GM23338 (cell line): ENCODE results near the gene KIF17. TPM values are rescaled to one million over a fixed set of nuclear protein-coding genes. Genes with fewer than 3 reads are reported as not detected.

Experiments
- ATAC-seq: fragments of 200-7000 bp; cut with Tn5 transposase; 3 replicates; pipeline ENCODE4 v1.9.1; 2020
- DNase-seq: peaks from one replicate; pipeline ENCODE4 v3.0.0-alpha.2; 2015; ENCODE audit warnings: low spot score
- H2AFZ ChIP-seq: fragments of 200-600 bp; sonication (generic); 2 replicates; pipeline ENCODE4 v1.8.0; 2016; ENCODE audit warnings: antibody characterized with exemption, mild to moderate bottlenecking, moderate library complexity
- H3F3A ChIP-seq: fragments of 200-600 bp; sonication (generic); replicated peaks from 2 replicates; pipeline ENCODE4 v1.8.0; 2017; ENCODE audit warnings: antibody characterized with exemption, mixed run types, low read depth
- H3K27ac ChIP-seq: fragments of 200-600 bp; sonication (generic); 2 replicates; pipeline ENCODE4 v1.6.1; 2016; ENCODE audit warnings: low read depth
- H3K27me3 ChIP-seq: fragments of 200-600 bp; sonication (generic); 2 replicates; pipeline ENCODE4 v1.8.0; 2016; ENCODE audit warnings: mild to moderate bottlenecking, mixed run types, moderate library complexity; ENCODE audit not compliant: insufficient read depth
- H3K36me3 ChIP-seq: fragments of 200-600 bp; sonication (generic); 2 replicates; pipeline ENCODE4 v1.8.0; 2016; ENCODE audit warnings: mild to moderate bottlenecking; ENCODE audit not compliant: insufficient read depth
- H3K4me1 ChIP-seq: fragments of 200-600 bp; sonication (generic); 2 replicates; pipeline ENCODE4 v1.8.0; 2016; ENCODE audit warnings: mild to moderate bottlenecking, moderate library complexity; ENCODE audit not compliant: insufficient read depth
- H3K4me2 ChIP-seq: fragments of 200-600 bp; sonication (generic); 2 replicates; pipeline ENCODE4 v1.7.1; 2017; ENCODE audit warnings: mixed run types
- H3K4me3 ChIP-seq: fragments of 200-600 bp; sonication (generic); 2 replicates; pipeline ENCODE4 v1.6.1; 2016; ENCODE audit warnings: mixed run types
- H3K79me2 ChIP-seq: fragments of 200-600 bp; sonication (generic); replicated peaks from 2 replicates; pipeline ENCODE4 v1.8.0; 2017; ENCODE audit warnings: mild to moderate bottlenecking; ENCODE audit not compliant: insufficient read depth
- H3K9me2 ChIP-seq: fragments of 200-600 bp; sonication (generic); 2 replicates; pipeline ENCODE4 v1.8.0; 2017; ENCODE audit not compliant: insufficient read depth
- H4K20me1 ChIP-seq: fragments of 200-600 bp; sonication (generic); replicated peaks from 2 replicates; pipeline ENCODE4 v1.8.0; 2017; ENCODE audit warnings: mild to moderate bottlenecking; ENCODE audit not compliant: insufficient read depth
- H3K27ac Mint-ChIP-seq: 2 replicates; pipeline ENCODE4 v1.8.0; 2020; ENCODE audit warnings: inconsistent platforms, mild to moderate bottlenecking, moderate library complexity, mixed read lengths
- H3K27me3 Mint-ChIP-seq: 3 replicates; pipeline ENCODE4 v1.8.0; 2022; ENCODE audit warnings: low read depth, mild to moderate bottlenecking, moderate library complexity, mixed read lengths, inconsistent platforms; ENCODE audit not compliant: insufficient read depth, poor library complexity
- H3K36me3 Mint-ChIP-seq: 3 replicates; pipeline ENCODE4 v1.8.0; 2021; ENCODE audit warnings: low read depth, mild to moderate bottlenecking, inconsistent platforms, moderate library complexity, mixed read lengths
- H3K4me1 Mint-ChIP-seq: 3 replicates; pipeline ENCODE4 v1.8.0; 2020; ENCODE audit warnings: mild to moderate bottlenecking, inconsistent platforms, mixed read lengths
- H3K4me3 Mint-ChIP-seq: 3 replicates; pipeline ENCODE4 v1.8.0; 2021; ENCODE audit warnings: moderate library complexity, mild to moderate bottlenecking, inconsistent platforms, mixed read lengths
- H3K9me3 Mint-ChIP-seq: 3 replicates; pipeline ENCODE4 v1.8.0; 2020; ENCODE audit warnings: moderate library complexity, mild to moderate bottlenecking, inconsistent platforms, mixed read lengths
- CREB1 ChIP-seq: fragments of 250-450 bp; sonication (Bioruptor Pico); IDR thresholded peaks from 2 replicates; pipeline ENCODE4 v1.5.0; 2020; ENCODE audit warnings: low read depth, mild to moderate bottlenecking, moderate library complexity
- EZH2phosphoT487 ChIP-seq: fragments of 200-600 bp; sonication (generic); IDR thresholded peaks from one replicate; pipeline ENCODE4 v1.8.1; 2018; ENCODE audit warnings: antibody characterized with exemption; ENCODE audit not compliant: unreplicated experiment
- JUNB ChIP-seq: IDR thresholded peaks from one replicate; pipeline ENCODE4 v1.6.1; 2016; ENCODE audit warnings: antibody characterized with exemption; ENCODE audit not compliant: unreplicated experiment
- NANOG ChIP-seq: IDR thresholded peaks from 2 replicates; pipeline ENCODE4 v1.6.1; 2016; ENCODE audit warnings: antibody characterized with exemption, borderline replicate concordance
- STAT1 ChIP-seq: IDR thresholded peaks from one replicate; pipeline ENCODE4 v1.6.1; 2016; ENCODE audit warnings: antibody characterized with exemption; ENCODE audit not compliant: unreplicated experiment
- ZNF114 ChIP-seq: fragments of 250-450 bp; sonication (Bioruptor Pico); IDR thresholded peaks from 2 replicates; pipeline ENCODE4 v1.5.0; 2020; ENCODE audit warnings: mild to moderate bottlenecking, moderate library complexity
- ZNF331 ChIP-seq: fragments of 250-450 bp; sonication (Bioruptor Pico); IDR thresholded peaks from 2 replicates; pipeline ENCODE4 v1.5.0; 2020; ENCODE audit warnings: low read depth, mild to moderate bottlenecking, moderate library complexity
- polyA plus RNA-seq: library from polyadenylated mRNA; unstranded; fragments of >200 nt; fragmentation: Nextera tagmentation; extraction: Ambion mirVana; gene quantifications from 2 replicates; pipeline ENCODE4 v1.2.1, GENCODE V29; 2016
- total RNA-seq: library from RNA; depleted of rRNA; stranded (reverse); fragments of >200 nt; shearing (Covaris generic); gene quantifications from 2 replicates; pipeline ENCODE4 v1.2.3, GENCODE V29; 2014
- TF ChIP-seq, protein P1 (sequence below), 2 experiments: fragments of 200-600 bp in 1 of 2; sonication (generic) in 1 of 2; conservative IDR thresholded peaks; 2 replicates each; pipeline versions ENCODE4 v1.5.1 to v1.6.1; 2016 to 2017; ENCODE audit warnings: antibody characterized with exemption in 2 of 2, low read depth in 2 of 2, mild to moderate bottlenecking in 2 of 2, moderate library complexity in 1 of 2
- TF ChIP-seq, protein P2 (sequence below): IDR thresholded peaks from one replicate; pipeline ENCODE4 v1.6.1; 2018; ENCODE audit warnings: antibody characterized with exemption; ENCODE audit not compliant: unreplicated experiment
- TF ChIP-seq, protein P3 (sequence below): IDR thresholded peaks from 2 replicates; pipeline ENCODE4 v1.6.1; 2016; ENCODE audit warnings: antibody characterized with exemption

The KIF17 gene
- total and polyA plus RNA-seq, 2 experiments from 2014 or later: 5.9 to 18.6 TPM

DNA sequence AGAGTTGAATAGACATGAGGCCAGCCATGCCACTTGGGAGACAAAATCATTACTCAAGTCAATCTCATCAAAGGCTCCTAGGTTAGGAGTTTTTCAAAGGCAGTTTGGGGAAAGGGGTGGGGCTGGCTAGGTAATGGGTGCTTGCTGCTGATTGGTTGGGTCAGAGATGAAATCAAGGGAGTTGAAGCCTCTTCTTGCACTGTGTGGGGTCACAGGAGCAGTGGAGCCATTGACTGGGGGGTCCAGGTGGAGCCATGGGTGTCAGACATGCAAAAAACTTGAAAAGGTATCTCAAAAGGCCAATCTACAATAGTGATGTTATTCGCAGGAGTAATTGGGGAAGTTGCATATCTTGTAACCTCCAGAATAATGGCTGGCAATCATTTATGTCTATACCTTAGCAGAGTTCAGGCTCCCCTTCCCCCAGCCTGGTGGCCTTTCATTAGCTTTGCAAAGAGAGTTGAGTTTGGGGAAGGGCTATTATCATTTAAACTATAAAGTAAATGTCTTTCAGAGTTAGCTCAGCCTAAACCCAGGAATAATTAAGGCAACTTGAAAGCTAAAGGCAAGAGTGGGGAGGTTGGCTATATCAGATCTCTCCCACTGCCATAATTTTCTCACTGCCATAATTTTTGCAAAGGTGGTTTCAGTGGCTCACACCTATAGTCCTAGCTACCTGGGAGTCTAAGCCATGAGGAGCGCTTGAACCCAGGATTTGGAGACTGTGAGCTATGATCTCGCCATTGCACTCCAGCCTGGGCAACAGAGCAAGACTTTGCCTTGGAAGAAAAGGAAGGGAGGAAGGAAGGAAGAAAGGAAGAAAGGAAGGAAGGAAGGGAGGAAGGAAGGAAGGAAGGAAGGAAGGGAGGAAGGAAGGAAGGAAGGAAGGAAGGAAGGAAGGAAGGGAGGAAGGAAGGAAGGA lies 92.4 kb downstream of the KIF17 start:
- H3K4me3 ChIP-seq: peak overlapping the region; percentile 30
- H3K36me3 ChIP-seq: peaks cover 13% of the 10 kb centered on the region; the same call in 1 of the 2 replicates
- H3K9me3 Mint-ChIP-seq: peaks cover 41% of the 10 kb centered on the region
- no peaks in the 10 kb centered on the region for H3K27me3 ChIP-seq
- ATAC-seq (peak; percentile 86), DNase-seq (peak; percentile 78)
- H3K27me3 Mint-ChIP-seq: peaks cover 3% of the 10 kb centered on the region
- no peak overlapping the region for H2AFZ ChIP-seq
- H3F3A ChIP-seq: peaks cover 9% of the 10 kb centered on the region; the same call in 1 of the 2 replicates
- peak overlapping the region; percentile 60 for H3K4me2 ChIP-seq
- peaks cover 31% of the 10 kb centered on the region for H3K4me1 Mint-ChIP-seq
- no peak for TF ChIP-seq STAT1
- no peak for TF ChIP-seq NANOG
- no peak for TF ChIP-seq JUNB
- TF ChIP-seq EZH2phosphoT487: no peak
- TF ChIP-seq, protein P1, sequence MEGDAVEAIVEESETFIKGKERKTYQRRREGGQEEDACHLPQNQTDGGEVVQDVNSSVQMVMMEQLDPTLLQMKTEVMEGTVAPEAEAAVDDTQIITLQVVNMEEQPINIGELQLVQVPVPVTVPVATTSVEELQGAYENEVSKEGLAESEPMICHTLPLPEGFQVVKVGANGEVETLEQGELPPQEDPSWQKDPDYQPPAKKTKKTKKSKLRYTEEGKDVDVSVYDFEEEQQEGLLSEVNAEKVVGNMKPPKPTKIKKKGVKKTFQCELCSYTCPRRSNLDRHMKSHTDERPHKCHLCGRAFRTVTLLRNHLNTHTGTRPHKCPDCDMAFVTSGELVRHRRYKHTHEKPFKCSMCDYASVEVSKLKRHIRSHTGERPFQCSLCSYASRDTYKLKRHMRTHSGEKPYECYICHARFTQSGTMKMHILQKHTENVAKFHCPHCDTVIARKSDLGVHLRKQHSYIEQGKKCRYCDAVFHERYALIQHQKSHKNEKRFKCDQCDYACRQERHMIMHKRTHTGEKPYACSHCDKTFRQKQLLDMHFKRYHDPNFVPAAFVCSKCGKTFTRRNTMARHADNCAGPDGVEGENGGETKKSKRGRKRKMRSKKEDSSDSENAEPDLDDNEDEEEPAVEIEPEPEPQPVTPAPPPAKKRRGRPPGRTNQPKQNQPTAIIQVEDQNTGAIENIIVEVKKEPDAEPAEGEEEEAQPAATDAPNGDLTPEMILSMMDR (conservative IDR thresholded peaks at IDR 0.05; ENCODE audit: low read depth in 2 of 2): no peak
- TF ChIP-seq ZNF114: no peak
- TF ChIP-seq CREB1 (CRISPR knock-in tag): no peak
- TF ChIP-seq, protein P2, sequence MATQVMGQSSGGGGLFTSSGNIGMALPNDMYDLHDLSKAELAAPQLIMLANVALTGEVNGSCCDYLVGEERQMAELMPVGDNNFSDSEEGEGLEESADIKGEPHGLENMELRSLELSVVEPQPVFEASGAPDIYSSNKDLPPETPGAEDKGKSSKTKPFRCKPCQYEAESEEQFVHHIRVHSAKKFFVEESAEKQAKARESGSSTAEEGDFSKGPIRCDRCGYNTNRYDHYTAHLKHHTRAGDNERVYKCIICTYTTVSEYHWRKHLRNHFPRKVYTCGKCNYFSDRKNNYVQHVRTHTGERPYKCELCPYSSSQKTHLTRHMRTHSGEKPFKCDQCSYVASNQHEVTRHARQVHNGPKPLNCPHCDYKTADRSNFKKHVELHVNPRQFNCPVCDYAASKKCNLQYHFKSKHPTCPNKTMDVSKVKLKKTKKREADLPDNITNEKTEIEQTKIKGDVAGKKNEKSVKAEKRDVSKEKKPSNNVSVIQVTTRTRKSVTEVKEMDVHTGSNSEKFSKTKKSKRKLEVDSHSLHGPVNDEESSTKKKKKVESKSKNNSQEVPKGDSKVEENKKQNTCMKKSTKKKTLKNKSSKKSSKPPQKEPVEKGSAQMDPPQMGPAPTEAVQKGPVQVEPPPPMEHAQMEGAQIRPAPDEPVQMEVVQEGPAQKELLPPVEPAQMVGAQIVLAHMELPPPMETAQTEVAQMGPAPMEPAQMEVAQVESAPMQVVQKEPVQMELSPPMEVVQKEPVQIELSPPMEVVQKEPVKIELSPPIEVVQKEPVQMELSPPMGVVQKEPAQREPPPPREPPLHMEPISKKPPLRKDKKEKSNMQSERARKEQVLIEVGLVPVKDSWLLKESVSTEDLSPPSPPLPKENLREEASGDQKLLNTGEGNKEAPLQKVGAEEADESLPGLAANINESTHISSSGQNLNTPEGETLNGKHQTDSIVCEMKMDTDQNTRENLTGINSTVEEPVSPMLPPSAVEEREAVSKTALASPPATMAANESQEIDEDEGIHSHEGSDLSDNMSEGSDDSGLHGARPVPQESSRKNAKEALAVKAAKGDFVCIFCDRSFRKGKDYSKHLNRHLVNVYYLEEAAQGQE: no peak
- no peaks in the 10 kb centered on the region for H3K79me2 ChIP-seq
- H3K27ac ChIP-seq: peak overlapping the region; percentile 92
- peaks cover 30% of the 10 kb centered on the region for H3K4me1 ChIP-seq
- H3K36me3 Mint-ChIP-seq: peaks cover 28% of the 10 kb centered on the region
- H3K9me2 ChIP-seq: 0 out of 2 replicates have a peak, but pooled peaks cover 6% of the 10 kb centered on the region
- H4K20me1 ChIP-seq: no peaks in the 10 kb centered on the region
- peak overlapping the region; percentile 82 for H3K27ac Mint-ChIP-seq
- peak overlapping the region; percentile 40; the same call in 2 of the 3 replicates for H3K4me3 Mint-ChIP-seq

DNA sequence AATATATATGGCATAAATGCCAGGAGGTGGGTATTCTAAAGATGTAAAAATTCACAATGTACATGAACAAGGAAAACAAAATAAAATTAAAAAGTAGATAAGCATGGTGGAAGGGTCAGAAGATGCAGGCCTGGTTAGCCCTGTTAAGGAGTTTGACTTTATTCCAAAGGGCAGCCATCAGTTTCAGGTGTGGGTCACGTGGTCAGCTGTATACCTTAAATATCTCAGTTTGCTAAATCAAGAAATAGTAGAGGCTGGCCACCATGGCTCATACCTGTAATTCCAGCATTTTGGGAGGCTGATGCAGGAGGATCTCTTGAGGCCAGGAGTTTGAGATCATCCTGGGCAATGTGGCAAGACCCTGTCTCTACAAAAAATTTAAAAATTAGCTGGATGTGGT lies 93.1 kb downstream of the KIF17 start:
- H3K79me2 ChIP-seq: no peaks in the 10 kb centered on the region
- H3K27ac ChIP-seq: peak overlapping the region; percentile 92
- H3K4me1 Mint-ChIP-seq: peaks cover 31% of the 10 kb centered on the region
- peaks cover 30% of the 10 kb centered on the region for H3K4me1 ChIP-seq
- H3K27me3 ChIP-seq: no peaks in the 10 kb centered on the region
- peaks cover 37% of the 10 kb centered on the region for H3K9me3 Mint-ChIP-seq
- no peak for DNase-seq
- no peak for ATAC-seq
- no peak overlapping the region for H2AFZ ChIP-seq
- H3K36me3 ChIP-seq: peaks cover 13% of the 10 kb centered on the region; the same call in 1 of the 2 replicates
- H3K27ac Mint-ChIP-seq: no peak overlapping the region; the same call in 1 of the 2 replicates
- peaks cover 3% of the 10 kb centered on the region for H3K27me3 Mint-ChIP-seq
- H3F3A ChIP-seq: peaks cover 9% of the 10 kb centered on the region; the same call in 1 of the 2 replicates
- H3K36me3 Mint-ChIP-seq: peaks cover 28% of the 10 kb centered on the region
- no peaks in the 10 kb centered on the region for H4K20me1 ChIP-seq
- H3K4me3 ChIP-seq: peak overlapping the region; percentile 30; the same call in 1 of the 2 replicates
- 0 out of 2 replicates have a peak, but pooled peaks cover 6% of the 10 kb centered on the region for H3K9me2 ChIP-seq
- H3K4me2 ChIP-seq: peak overlapping the region; percentile 60; the same call in 1 of the 2 replicates
- no peak overlapping the region for H3K4me3 Mint-ChIP-seq
- no peak for TF ChIP-seq ZNF114
- no peak for TF ChIP-seq STAT1
- TF ChIP-seq ZNF331 (CRISPR knock-in tag): no peak
- TF ChIP-seq NANOG: no peak
- TF ChIP-seq, protein P3, sequence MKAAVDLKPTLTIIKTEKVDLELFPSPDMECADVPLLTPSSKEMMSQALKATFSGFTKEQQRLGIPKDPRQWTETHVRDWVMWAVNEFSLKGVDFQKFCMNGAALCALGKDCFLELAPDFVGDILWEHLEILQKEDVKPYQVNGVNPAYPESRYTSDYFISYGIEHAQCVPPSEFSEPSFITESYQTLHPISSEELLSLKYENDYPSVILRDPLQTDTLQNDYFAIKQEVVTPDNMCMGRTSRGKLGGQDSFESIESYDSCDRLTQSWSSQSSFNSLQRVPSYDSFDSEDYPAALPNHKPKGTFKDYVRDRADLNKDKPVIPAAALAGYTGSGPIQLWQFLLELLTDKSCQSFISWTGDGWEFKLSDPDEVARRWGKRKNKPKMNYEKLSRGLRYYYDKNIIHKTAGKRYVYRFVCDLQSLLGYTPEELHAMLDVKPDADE: no peak
